HepG2 (cell line): Measurements from ENCODE around the gene ZCCHC8. TPM values are rescaled to one million over a fixed set of nuclear protein-coding genes. Genes with fewer than 3 reads are reported as not detected.

Experiments
- AGO1 ChIP-seq: fragments of 200-400 bp; formaldehyde crosslinking; IDR thresholded peaks from 2 replicates; pipeline ENCODE4 v1.6.1; 2017; ENCODE audit warnings: mild to moderate bottlenecking, low read depth, low read length, moderate library complexity; ENCODE audit not compliant: poor library complexity, severe bottlenecking
- CHCHD3 ChIP-seq: sonication (generic); formaldehyde crosslinking; IDR thresholded peaks from 2 replicates; pipeline ENCODE4 v1.8.0; 2022; ENCODE audit warnings: mild to moderate bottlenecking, missing genetic modification reagents, moderate library complexity
- CTCF ChIP-seq: sonication (generic); formaldehyde crosslinking; IDR thresholded peaks from 2 replicates; pipeline ENCODE4 v1.5.0; 2020; ENCODE audit warnings: mild to moderate bottlenecking, missing genetic modification reagents, moderate library complexity
- FOSL2 ChIP-seq: sonication (generic); formaldehyde crosslinking; IDR thresholded peaks from 2 replicates; pipeline ENCODE4 v1.4.0; 2020; ENCODE audit warnings: missing genetic modification reagents
- HES4 ChIP-seq: sonication (generic); formaldehyde crosslinking; IDR thresholded peaks from 2 replicates; pipeline ENCODE4 v1.9.0; 2021; ENCODE audit warnings: mild to moderate bottlenecking, missing genetic modification reagents, borderline replicate concordance
- KDM1A ChIP-seq: IDR thresholded peaks from 2 replicates; pipeline ENCODE4 v1.6.1; 2016; ENCODE audit warnings: missing compliant biosample characterization
- KDM5A ChIP-seq: fragments of 200-600 bp; sonication (generic); IDR thresholded peaks from 2 replicates; pipeline ENCODE4 v1.7.0; 2018; ENCODE audit warnings: antibody characterized with exemption, mild to moderate bottlenecking, low read length, borderline replicate concordance
- MAFF ChIP-seq: IDR thresholded peaks from 2 replicates; pipeline ENCODE4 v1.6.1; 2011; ENCODE audit warnings: low read depth, low read length, improper control_type of control experiment
- SATB2 ChIP-seq: sonication (generic); formaldehyde crosslinking; IDR thresholded peaks from 2 replicates; pipeline ENCODE4 v1.5.0; 2020; ENCODE audit warnings: missing genetic modification reagents
- SRY ChIP-seq: sonication (generic); formaldehyde crosslinking; IDR thresholded peaks from 2 replicates; pipeline ENCODE4 v1.8.0; 2022; ENCODE audit warnings: mild to moderate bottlenecking, missing genetic modification reagents
- THRA ChIP-seq: sonication (generic); formaldehyde crosslinking; IDR thresholded peaks from 2 replicates; pipeline ENCODE4 v1.4.0; 2020; ENCODE audit warnings: missing genetic modification reagents, borderline replicate concordance
- ZBTB39 ChIP-seq: sonication (generic); formaldehyde crosslinking; IDR thresholded peaks from 2 replicates; pipeline ENCODE4 v1.5.0; 2020; ENCODE audit warnings: missing genetic modification reagents
- ZC3H13 ChIP-seq: sonication (generic); formaldehyde crosslinking; IDR thresholded peaks from 2 replicates; pipeline ENCODE4 v1.8.1; 2023; ENCODE audit warnings: mild to moderate bottlenecking, missing genetic modification reagents, moderate library complexity
- ZMAT3 ChIP-seq: sonication (generic); formaldehyde crosslinking; conservative IDR thresholded peaks from 2 replicates; pipeline ENCODE4 v1.7.0; 2021; ENCODE audit warnings: missing genetic modification reagents
- ZNF331 ChIP-seq: sonication (generic); formaldehyde crosslinking; IDR thresholded peaks from 2 replicates; pipeline ENCODE4 v1.4.0; 2020; ENCODE audit warnings: missing genetic modification reagents
- ZNF468 ChIP-seq: sonication (generic); formaldehyde crosslinking; IDR thresholded peaks from 2 replicates; pipeline ENCODE4 v1.8.0; 2022; ENCODE audit warnings: mild to moderate bottlenecking, moderate library complexity, missing genetic modification reagents
- ZNF678 ChIP-seq: sonication (generic); formaldehyde crosslinking; IDR thresholded peaks from 2 replicates; pipeline ENCODE4 v1.4.0; 2020; ENCODE audit warnings: mild to moderate bottlenecking, missing genetic modification reagents
- ZNF687 ChIP-seq: sonication (generic); formaldehyde crosslinking; IDR thresholded peaks from 2 replicates; pipeline ENCODE4 v1.5.1; 2020; ENCODE audit warnings: mild to moderate bottlenecking, missing genetic modification reagents, moderate library complexity
- ZNF816 ChIP-seq: sonication (generic); formaldehyde crosslinking; IDR thresholded peaks from 2 replicates; pipeline ENCODE4 v1.8.0; 2022; ENCODE audit warnings: missing genetic modification reagents, mild to moderate bottlenecking, borderline replicate concordance
- polyA plus RNA-seq, 8 experiments: library from polyadenylated mRNA; depleted of rRNA in 3 of 8; stranded (reverse) in 7 of 8; unstranded in 1 of 8; fragments of >200 nt; fragmentation: Illumina TruSeq in 4 of 8; extraction: Trizol in 4 of 8; gene quantifications; 2 replicates each; pipeline versions ENCODE4 v1.2.1 to v1.2.3, GENCODE V29; 2011 to 2016; ENCODE audit warnings: low read depth in 4 of 8, missing spikeins in 1 of 8, mixed read lengths in 1 of 8; ENCODE audit not compliant: insufficient read depth in 1 of 8
- total RNA-seq, 5 experiments: library from RNA; depleted of rRNA; stranded (reverse); fragments of >200 nt; fragmentation: Illumina TruSeq; extraction: Trizol; gene quantifications; 2 replicates each; pipeline ENCODE4 v1.2.3, GENCODE V29; 2016; ENCODE audit warnings: low read depth in 1 of 5

The ZCCHC8 gene
- total and polyA plus RNA-seq, 2 of the 13 experiments (the other 11 are each of a cell fraction or from before 2014, with no cell fraction given) = 18.6 to 20.9 TPM

- TF ChIP-seq ZNF468 = no peak
- TF ChIP-seq CHCHD3 (CRISPR knock-in tag) = 0 out of 2 replicates have a peak, but pooled peaks have one; percentile 74
- TF ChIP-seq SRY (CRISPR knock-in tag) = 0 out of 2 replicates have a peak, but pooled peaks have one; percentile 42
- TF ChIP-seq HES4 (CRISPR knock-in tag) = 0 out of 2 replicates have a peak, but pooled peaks have one; percentile 42
- peak; percentile 32 for TF ChIP-seq AGO1
- TF ChIP-seq ZMAT3 (CRISPR knock-in tag) = peak; percentile 74
- 0 out of 2 replicates have a peak, but pooled peaks have one; percentile 29 for TF ChIP-seq ZNF331 (CRISPR knock-in tag)
- TF ChIP-seq KDM5A = peak; percentile 62; the same call in 1 of the 2 replicates
- peak; percentile 45 for TF ChIP-seq CTCF (CRISPR knock-in tag)
- TF ChIP-seq ZNF816 (CRISPR knock-in tag) = peak; percentile 79; the same call in 1 of the 2 replicates
- no peak; the same call in 1 of the 2 replicates for TF ChIP-seq KDM1A (CRISPR knock-in tag)
- no peak for TF ChIP-seq MAFF
- no peak for TF ChIP-seq THRA
- TF ChIP-seq ZNF687 = peak; percentile 93
- TF ChIP-seq FOSL2 = peak; percentile 59
- TF ChIP-seq ZNF678 (CRISPR knock-in tag) = peak; percentile 18; the same call in 1 of the 2 replicates
- no peak for TF ChIP-seq SATB2 (CRISPR knock-in tag)
- peak; percentile 90; the same call in 1 of the 2 replicates for TF ChIP-seq ZBTB39 (CRISPR knock-in tag)
- TF ChIP-seq ZC3H13 (CRISPR knock-in tag) = peak; percentile 91; the same call in 1 of the 2 replicates
Observed at GRCh38 chr12:122500685-122501488, at the start of gene ZCCHC8 (continued).
